HG03064 (cell line): ENCODE results near the gene XXYLT1.
"Not testable (repeated sequence)": the region's sequence is repeated elsewhere in the genome, so short reads cannot be mapped to it uniquely, and the experiment has no call there.

Experiments
- ATAC-seq: cut with Tn5 transposase; IDR thresholded peaks from one replicate; pipeline ENCODE4 v1.9.1; 2021; ENCODE audit warnings: low read depth; ENCODE audit not compliant: unreplicated experiment

The XXYLT1 gene

GRCh38 chr3:195058336-195059005, 212.5 kb downstream of the XXYLT1 start:
- no peak for ATAC-seq

- no peak for ATAC-seq
Observed at GRCh38 chr3:195057716-195058115, 213.2 kb downstream of the XXYLT1 start.

GRCh38 chr3:195056506-195056905, 214.5 kb downstream of the XXYLT1 start:
- no peak for ATAC-seq

GRCh38 chr3:195054311-195054710, 216.6 kb downstream of the XXYLT1 start:
- ATAC-seq, result no peak

DNA sequence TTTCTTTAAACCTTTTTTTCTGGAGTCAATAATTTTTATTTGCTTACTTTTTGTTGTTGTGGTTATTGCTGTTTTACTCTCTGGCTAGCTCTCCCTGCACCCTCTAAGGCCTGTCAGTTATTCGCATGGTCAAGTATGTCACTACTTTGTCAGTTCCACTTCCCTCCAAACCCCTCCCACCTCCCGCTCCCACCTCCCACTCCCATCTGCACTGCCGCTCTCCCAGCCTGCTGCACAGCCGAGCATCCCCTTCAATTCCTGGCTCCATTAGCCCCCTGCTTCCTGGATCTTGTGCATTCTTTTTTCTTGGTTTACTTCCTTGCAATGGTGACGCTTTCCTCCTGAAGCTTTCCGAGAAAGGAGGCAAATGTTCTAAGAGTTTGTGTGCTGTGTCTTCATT, 218.0 kb downstream of the XXYLT1 start:
- no peak for ATAC-seq

DNA sequence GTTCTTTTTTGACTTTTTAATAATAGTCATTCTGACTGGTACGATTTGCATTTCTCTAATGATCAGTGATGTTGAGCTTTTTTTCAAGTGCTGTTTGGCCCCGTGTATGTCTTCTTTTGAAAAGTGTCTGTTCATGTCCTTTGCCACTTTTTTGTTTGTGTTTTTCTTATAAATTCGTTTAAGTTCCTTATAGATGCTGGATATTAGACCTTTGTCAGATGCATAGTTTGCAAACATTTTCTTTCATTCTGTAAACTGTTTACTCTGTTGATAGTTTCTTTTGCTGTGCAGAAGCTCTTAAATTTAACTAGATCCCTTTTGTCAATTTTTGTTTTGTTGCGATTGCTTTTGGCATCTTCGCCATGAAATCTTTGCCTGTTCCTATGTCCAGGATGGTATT, 220.7 kb downstream of the XXYLT1 start:
- not testable (repeated sequence) for ATAC-seq

- no peak for ATAC-seq
Observed at GRCh38 chr3:195048059-195048905, 222.7 kb downstream of the XXYLT1 start.

DNA sequence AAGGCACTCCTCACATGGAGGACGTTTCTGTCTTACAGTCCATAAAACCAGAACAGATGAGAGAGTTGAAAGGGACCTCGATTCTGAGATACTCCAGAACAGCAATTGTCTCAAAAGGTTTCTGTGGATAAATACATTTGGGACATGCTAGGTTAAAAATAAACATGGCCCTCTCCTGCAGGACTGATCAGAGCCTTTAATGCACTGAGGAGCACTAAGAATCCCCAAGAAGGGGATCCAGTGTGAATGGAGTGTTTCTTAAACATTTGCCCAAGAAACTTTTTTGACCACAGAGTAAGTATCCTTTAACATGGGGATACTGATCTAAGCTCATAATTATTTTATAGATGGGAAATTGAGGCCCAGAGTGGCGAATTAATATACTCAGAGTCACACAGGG, 223.4 kb downstream of the XXYLT1 start:
- no peak for ATAC-seq

GRCh38 chr3:195046441-195046840, 224.5 kb downstream of the XXYLT1 start:
- ATAC-seq, result no peak

- ATAC-seq, result no peak
Observed at GRCh38 chr3:195045481-195046210, 225.3 kb downstream of the XXYLT1 start.

- ATAC-seq, result no peak
Observed at GRCh38 chr3:195044411-195044810, 226.5 kb downstream of the XXYLT1 start.

- no peak for ATAC-seq
Observed at GRCh38 chr3:195043607-195044339, 227.2 kb downstream of the XXYLT1 start.

- ATAC-seq, result no peak
Observed at GRCh38 chr3:195042743-195043606, 228.0 kb downstream of the XXYLT1 start.

DNA sequence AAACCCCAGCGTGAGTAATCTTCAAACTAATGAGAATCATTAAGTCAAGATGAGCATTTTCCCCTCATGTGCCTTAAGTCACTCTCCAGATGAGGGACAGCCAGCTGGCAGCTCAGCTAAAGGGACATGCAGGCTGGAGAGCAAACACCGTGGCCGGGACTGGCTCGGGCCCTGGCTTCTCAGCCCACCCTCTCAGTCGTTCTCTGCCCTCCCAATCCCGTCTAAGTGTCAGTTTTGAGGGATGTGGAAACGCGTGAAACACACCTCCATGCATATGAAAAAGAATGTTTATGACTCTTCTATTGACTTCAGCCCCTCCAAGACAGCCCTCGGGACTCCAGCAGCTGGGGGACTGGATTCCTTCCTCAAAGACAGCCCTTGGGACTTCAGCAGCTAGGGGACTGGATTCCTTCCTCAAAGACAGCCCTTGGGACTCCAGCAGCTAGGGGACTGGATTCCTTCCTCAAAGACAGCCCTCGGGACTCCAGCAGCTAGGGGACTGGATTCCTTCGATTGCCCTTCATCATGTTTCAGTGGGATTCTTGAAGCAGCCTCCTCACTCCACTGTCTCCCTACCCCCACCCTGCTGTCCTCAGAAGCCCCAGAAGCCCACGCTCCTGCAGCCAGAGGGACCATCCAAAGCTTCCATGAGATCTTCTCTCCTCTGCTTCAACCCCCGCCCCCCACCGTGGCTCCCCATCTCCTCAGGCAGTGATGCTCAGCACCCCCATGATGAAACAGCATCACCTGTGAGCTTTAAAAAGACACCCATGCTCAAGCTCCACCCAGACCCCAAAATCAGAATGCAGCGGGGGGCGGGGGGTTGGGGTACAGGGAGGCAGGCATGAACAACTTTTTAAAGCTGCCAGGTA, 228.9 kb downstream of the XXYLT1 start:
- no peak for ATAC-seq

GRCh38 chr3:195040773-195041520, 230.0 kb downstream of the XXYLT1 start:
- no peak for ATAC-seq

DNA sequence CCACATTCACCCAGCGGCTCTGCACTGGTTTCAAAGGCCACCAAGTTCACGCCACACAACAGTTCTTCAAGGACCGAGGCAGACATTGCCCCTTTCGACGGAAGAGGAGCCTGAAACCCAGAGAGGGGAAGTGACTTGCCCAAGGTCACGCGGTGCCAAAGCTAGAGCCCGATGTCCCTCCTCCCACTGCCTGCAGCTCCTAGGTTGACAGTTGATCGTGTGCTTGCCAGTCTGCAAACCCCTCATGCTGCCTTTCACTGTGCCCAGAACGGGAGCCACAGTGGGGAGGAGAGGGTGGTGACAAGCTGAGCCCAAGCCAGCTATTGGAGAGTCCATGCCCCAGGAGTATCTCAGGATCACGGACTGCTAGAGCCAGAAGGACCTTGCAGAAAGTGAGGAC, 230.9 kb downstream of the XXYLT1 start:
- ATAC-seq, result no peak

DNA sequence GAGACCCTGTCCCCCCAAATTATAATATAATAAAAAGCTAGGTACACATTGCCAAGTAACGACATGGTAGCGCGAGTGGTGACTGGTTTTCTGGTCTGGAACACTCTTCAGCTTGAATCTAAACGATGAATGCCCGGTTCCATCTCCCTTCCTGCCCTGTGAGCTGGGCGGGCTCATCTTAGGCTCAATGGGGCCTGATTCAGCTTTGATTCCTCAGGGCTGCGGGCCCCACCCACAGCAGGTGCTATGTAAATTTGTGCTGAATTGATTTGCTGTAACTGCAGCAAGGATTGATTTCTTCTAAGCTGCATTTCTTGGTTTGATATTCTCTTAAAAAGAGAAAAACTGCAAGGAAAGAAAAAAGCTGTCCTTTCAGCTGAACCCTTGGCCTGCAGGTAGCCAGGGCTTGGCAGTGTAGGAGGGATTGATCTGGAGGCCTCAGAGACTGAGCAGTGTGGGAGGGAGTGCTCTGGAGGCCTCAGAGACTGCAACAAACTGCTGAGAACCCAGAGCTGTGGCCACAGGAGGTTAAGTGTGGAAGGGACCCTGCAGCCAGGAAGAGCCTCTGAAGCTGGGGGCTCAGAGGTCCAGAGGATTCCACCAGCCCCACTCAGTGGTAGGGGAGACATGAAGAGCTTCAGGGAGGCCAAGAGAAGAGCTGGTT, 231.6 kb downstream of the XXYLT1 start:
- no peak for ATAC-seq

GRCh38 chr3:195038161-195038560, 232.8 kb downstream of the XXYLT1 start:
- no peak for ATAC-seq
